GM12874 (cell line): Measurements from ENCODE around the gene RCAN1.

Experiments used
- CTCF ChIP-seq: IDR thresholded peaks from 2 replicates; pipeline ENCODE4 v1.5.1; 2011; ENCODE audit warnings: low read depth, mild to moderate bottlenecking, control low read depth, low read length, moderate library complexity; ENCODE audit not compliant: insufficient read depth

Gene RCAN1

GRCh38 chr21:34603002-34603709, 11.8 kb downstream of the RCAN1 start:
- peak; percentile 84 for TF ChIP-seq CTCF

- TF ChIP-seq CTCF = no peak
Measured at GRCh38 chr21:34602061-34602460, 12.9 kb downstream of the RCAN1 start.

- no peak for TF ChIP-seq CTCF
Measured at GRCh38 chr21:34599534-34600101, 15.3 kb downstream of the RCAN1 start.

GRCh38 chr21:34598931-34599400, 15.9 kb downstream of the RCAN1 start:
- TF ChIP-seq CTCF = no peak

- TF ChIP-seq CTCF = no peak
Measured at GRCh38 chr21:34597406-34597805, 17.5 kb downstream of the RCAN1 start.

GRCh38 chr21:34596561-34597271, 18.2 kb downstream of the RCAN1 start:
- TF ChIP-seq CTCF = no peak

GRCh38 chr21:34595457-34595856, 19.5 kb downstream of the RCAN1 start:
- TF ChIP-seq CTCF = no peak
